Endothelial cell of umbilical vein (primary cell): ENCODE measurements around the gene LMF2. TPM values are rescaled to one million over a fixed set of nuclear protein-coding genes. Genes with fewer than 3 reads are reported as not detected.
A peak's percentile ranks its signal among the peaks of the same experiment; 100 is the strongest.

ENCODE experiments used
- BruUV-seq: library from RNA; stranded (reverse); fragments of 400-500 nt; replicated peaks from 2 replicates; lab custom pipeline; 2021; lab: Mats Ljungman, UMichigan
- CTCF ChIA-PET: fragments of 300-600, 350-600 bp; sonication (Branson Sonifier 250); formaldehyde crosslinking; loops from one replicate; lab custom pipeline; 2021; ENCODE audit warnings: antibody characterized with exemption, inconsistent platforms; lab: Charles Lee
- POLR2A ChIA-PET: fragments of 300-600, 350-600 bp; sonication (Branson Sonifier 250); formaldehyde crosslinking; loops from one replicate; lab custom pipeline; 2021; ENCODE audit warnings: antibody characterized with exemption, inconsistent platforms; lab: Charles Lee
- DNase-seq: peaks from one replicate; pipeline ENCODE4 v3.0.0-alpha.2; 2011; ENCODE audit warnings: low read depth, low spot score
- FAIRE-seq: peaks from 2 replicates; lab custom pipeline; 2011; peaks lifted over from hg19 to GRCh38; lab: Jason Lieb, UNC
- H2AFZ ChIP-seq: 2 replicates; pipeline ENCODE4 v1.6.0; 2012; ENCODE audit warnings: low read depth, low read length, control low read depth, inconsistent platforms
- H3K27ac ChIP-seq: 2 replicates; pipeline ENCODE4 v1.5.1; 2011; ENCODE audit warnings: low read depth, mild to moderate bottlenecking, control low read depth, low read length, moderate library complexity; ENCODE audit not compliant: insufficient read depth
- H3K27me3 ChIP-seq, 2 experiments: 2 replicates each; pipeline versions ENCODE4 v1.6.0 to v1.6.1; 2011; ENCODE audit warnings: low read length in 2 of 2, mixed read lengths in 1 of 2; ENCODE audit not compliant: control insufficient read depth in 2 of 2, insufficient read depth in 2 of 2
- H3K36me3 ChIP-seq, 2 experiments: 2 replicates in 1 of 2; 3 replicates in 1 of 2; pipeline ENCODE4 v1.5.1; 2011; ENCODE audit warnings: low read length in 2 of 2, mild to moderate bottlenecking in 1 of 2, moderate library complexity in 1 of 2; ENCODE audit not compliant: control insufficient read depth in 2 of 2, insufficient read depth in 2 of 2; ENCODE audit errors: extremely low read depth in 1 of 2
- H3K4me1 ChIP-seq: 3 replicates; pipeline ENCODE4 v1.5.1; 2011; ENCODE audit warnings: mild to moderate bottlenecking, low read length; ENCODE audit not compliant: control insufficient read depth, insufficient read depth; ENCODE audit errors: extremely low read depth
- H3K4me2 ChIP-seq: 2 replicates; pipeline ENCODE4 v1.6.1; 2011; ENCODE audit warnings: low read length, control low read depth, mixed read lengths; ENCODE audit not compliant: insufficient read depth
- H3K4me3 ChIP-seq, 3 experiments: fragments of 200-600 bp in 1 of 3; sonication (generic), shearing (Covaris generic) in 1 of 3; replicated peaks in 1 of 3; 2 replicates each; pipeline ENCODE4 v1.5.1; 2011 to 2016; ENCODE audit warnings: control low read depth in 3 of 3, low read length in 3 of 3, mild to moderate bottlenecking in 2 of 3, inconsistent platforms in 1 of 3, low read depth in 1 of 3, moderate library complexity in 1 of 3; ENCODE audit not compliant: insufficient read depth in 1 of 3
- H3K79me2 ChIP-seq: 2 replicates; pipeline ENCODE4 v1.6.0; 2012; ENCODE audit warnings: low read length, inconsistent platforms; ENCODE audit not compliant: control insufficient read depth, insufficient read depth
- H3K9ac ChIP-seq: replicated peaks from 2 replicates; pipeline ENCODE3; 2011; ENCODE audit warnings: low read length, control low read depth; ENCODE audit not compliant: insufficient read depth; ENCODE audit errors: extremely low read depth
- H3K9me1 ChIP-seq: replicated peaks from 3 replicates; pipeline ENCODE4 v1.6.0; 2011; ENCODE audit warnings: mild to moderate bottlenecking, low read length; ENCODE audit not compliant: control insufficient read depth, insufficient read depth; ENCODE audit errors: extremely low read depth
- H3K9me3 ChIP-seq: replicated peaks from 2 replicates; pipeline ENCODE4 v1.5.1; 2012; ENCODE audit warnings: low read length, inconsistent platforms; ENCODE audit not compliant: control insufficient read depth, insufficient read depth
- H4K20me1 ChIP-seq: replicated peaks from 2 replicates; pipeline ENCODE3; 2011; ENCODE audit warnings: mild to moderate bottlenecking, low read length; ENCODE audit not compliant: control insufficient read depth, insufficient read depth; ENCODE audit errors: extremely low read depth
- CTCF ChIP-seq, 2 donors: IDR thresholded peaks; 1 replicate in 1 of 2; 2 replicates in 1 of 2; pipeline ENCODE4 v1.5.1; 2011; ENCODE audit warnings: low read length in 2 of 2, mild to moderate bottlenecking in 2 of 2, moderate library complexity in 2 of 2, control low read depth in 1 of 2, inconsistent platforms in 1 of 2, low read depth in 1 of 2; ENCODE audit not compliant: insufficient read depth in 1 of 2; ENCODE audit errors: extremely low read depth in 1 of 2
- EZH2 ChIP-seq: IDR thresholded peaks from 2 replicates; pipeline ENCODE4 v1.6.1; 2012; ENCODE audit warnings: borderline replicate concordance, low read depth, mild to moderate bottlenecking, moderate library complexity, low read length, inconsistent platforms; ENCODE audit not compliant: severe bottlenecking
- FOS ChIP-seq: IDR thresholded peaks from 2 replicates; pipeline ENCODE4 v1.6.1; 2011; ENCODE audit warnings: mild to moderate bottlenecking, low read length, moderate library complexity, borderline replicate concordance; ENCODE audit not compliant: insufficient read depth
- GATA2 ChIP-seq: IDR thresholded peaks from 2 replicates; pipeline ENCODE4 v1.7.0; 2011; ENCODE audit warnings: low read depth, mild to moderate bottlenecking, moderate library complexity, mixed read lengths, low read length; ENCODE audit not compliant: insufficient read length, insufficient read depth
- JUN ChIP-seq: IDR thresholded peaks from 2 replicates; pipeline ENCODE4 v1.6.1; 2011; ENCODE audit warnings: borderline replicate concordance, low read depth; ENCODE audit not compliant: insufficient read length, insufficient read depth
- MAX ChIP-seq: IDR thresholded peaks from 2 replicates; pipeline ENCODE4 v1.6.1; 2011; ENCODE audit not compliant: insufficient read depth, insufficient read length
- MYC ChIP-seq: IDR thresholded peaks from one replicate; pipeline ENCODE4 v1.6.1; 2011; ENCODE audit warnings: mild to moderate bottlenecking, low read depth, low read length
- POLR2A ChIP-seq: IDR thresholded peaks from 2 replicates; pipeline ENCODE4 v1.6.1; 2012; ENCODE audit warnings: low read depth, mild to moderate bottlenecking, control low read depth, low read length
- POLR2AphosphoS5 ChIP-seq: IDR thresholded peaks from 2 replicates; pipeline ENCODE4 v1.6.1; 2012; ENCODE audit warnings: low read depth, mild to moderate bottlenecking, control low read depth, low read length, moderate library complexity; ENCODE audit not compliant: insufficient read depth
- dilution Hi-C: fragments of 300-500 bp; cut with MboI; formaldehyde crosslinking; loops from one replicate; pipeline ENCODE4 v1.15.0; 2019; ENCODE audit warnings: low sequenced_read_pairs; ENCODE audit not compliant: extremely low pct_ligation_motif_present
- intact Hi-C: fragments of 100-400 bp; cut with micrococcal nuclease; formaldehyde crosslinking; loops from one replicate; pipeline ENCODE4 v1.10.0; 2022
- polyA plus RNA-seq, 4 experiments: library from polyadenylated mRNA; depleted of rRNA in 3 of 4; stranded (reverse) in 3 of 4; unstranded in 1 of 4; fragments of >200 nt; gene quantifications; 2 replicates each; pipeline versions ENCODE4 v1.2.1 to v1.2.3, GENCODE V29; 2011 to 2012; ENCODE audit warnings: missing spikeins in 1 of 4
- total RNA-seq: library from RNA; stranded (reverse); gene quantifications from 2 replicates; pipeline ENCODE4 v1.2.3, GENCODE V29; 2021

The LMF2 gene
- total and polyA plus RNA-seq, 2 donors (not counting 3 experiments of a cell fraction or from before 2014, with no cell fraction given) = 89.7 to 112 TPM

DNA sequence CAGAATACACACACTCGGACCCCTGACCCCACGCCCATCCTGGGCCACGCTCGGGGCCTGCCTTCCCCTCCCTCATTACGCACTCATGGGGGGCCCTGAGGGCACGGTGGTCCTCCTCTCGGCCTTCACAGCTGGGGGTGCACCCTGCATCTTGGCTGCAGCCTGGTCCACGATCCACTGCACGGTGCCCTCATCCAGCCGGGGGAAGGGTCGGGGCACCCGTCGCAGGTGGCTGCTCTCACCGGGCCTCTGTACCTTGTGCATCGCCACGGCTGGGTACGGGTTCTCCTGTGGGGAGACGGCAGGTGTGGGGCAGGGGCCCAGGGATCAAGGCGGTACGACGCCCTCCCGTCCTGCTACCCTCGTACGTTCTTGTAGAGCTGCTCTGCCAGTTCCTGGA lies 43.1 kb downstream of the LMF2 start:
- Histone ChIP-seq H3K4me1 (no peaks in the 10 kb centered on the region), H3K9me1 (no peaks in the 10 kb centered on the region), H3K4me3 (no peak overlapping the region), H3K27ac (no peak overlapping the region), H3K4me2 (no peak overlapping the region), H3K36me3 (peaks cover 0 to 75% of the 10 kb centered on the region in 2 experiments), H3K27me3 (no peaks in the 10 kb centered on the region), H3K9ac (no peak overlapping the region), H2AFZ (no peak overlapping the region), H3K9me3 (no peaks in the 10 kb centered on the region), H3K79me2 (peaks cover 17% of the 10 kb centered on the region), H4K20me1 (no peaks in the 10 kb centered on the region)
- dilution Hi-C loops = no loop called here
- FAIRE-seq (no peak), DNase-seq (no peak)
- CTCF ChIA-PET = no interaction called here
- intact Hi-C loops = no loop called here
- POLR2A ChIA-PET = no interaction called here
- TF ChIP-seq POLR2AphosphoS5 = no peak
- no peak for TF ChIP-seq GATA2
- no peak for TF ChIP-seq POLR2A
- TF ChIP-seq FOS = no peak
- no peak for TF ChIP-seq MAX
- BruUV-seq = TSS peak; percentile 12

DNA sequence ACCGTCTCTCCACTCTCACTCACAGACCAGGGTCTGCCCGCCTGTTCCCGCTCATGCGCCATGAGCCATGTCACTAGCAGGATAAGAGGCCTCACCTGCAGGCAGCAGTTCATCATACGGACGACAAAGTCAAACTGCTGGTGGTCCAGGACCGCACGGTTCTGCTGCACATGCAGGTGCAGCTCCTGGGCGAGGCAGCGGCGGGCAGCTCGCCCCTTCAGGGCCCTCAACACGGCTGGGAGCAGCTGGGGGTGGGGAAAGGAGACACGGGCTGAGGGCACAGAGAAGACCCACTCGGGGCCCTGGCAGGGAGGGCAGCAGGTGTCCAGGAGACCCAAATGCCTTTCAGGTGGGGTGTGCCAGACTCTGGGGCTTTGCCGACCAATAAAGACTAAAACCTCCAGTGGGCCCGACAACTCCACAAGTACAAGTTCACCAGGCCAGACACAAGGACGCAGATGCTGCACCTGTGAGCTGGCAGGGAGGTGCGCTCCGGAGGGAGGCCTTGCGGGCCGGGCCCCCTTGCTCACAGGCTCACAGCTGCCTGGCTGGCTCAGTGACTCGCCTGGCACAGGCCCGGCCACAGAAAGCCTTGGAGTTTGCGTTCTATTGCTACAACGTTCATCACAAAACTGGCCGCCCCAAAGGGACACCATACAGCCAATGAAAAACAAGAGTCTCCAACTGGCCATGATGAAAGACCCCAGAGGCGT lies 44.2 kb downstream of the LMF2 start:
- FAIRE-seq = no peak
- Histone ChIP-seq H3K27me3 (no peaks in the 10 kb centered on the region), H4K20me1 (no peaks in the 10 kb centered on the region), H2AFZ (no peak overlapping the region), H3K4me1 (no peaks in the 10 kb centered on the region), H3K9me3 (no peaks in the 10 kb centered on the region), H3K9ac (no peak overlapping the region), H3K79me2 (peaks cover 6% of the 10 kb centered on the region), H3K4me2 (no peak overlapping the region), H3K27ac (no peak overlapping the region), H3K4me3 (no peak overlapping the region), H3K36me3 (peaks cover 0 to 82% of the 10 kb centered on the region in 2 experiments), H3K9me1 (no peaks in the 10 kb centered on the region)
- ChIA-PET POLR2A (no interaction called here), CTCF (no interaction called here)
- no peak for TF ChIP-seq MAX
- TF ChIP-seq JUN = no peak
- TF ChIP-seq EZH2 = no peak
- TF ChIP-seq POLR2A = no peak
- no peak for TF ChIP-seq FOS
- no peak for TF ChIP-seq POLR2AphosphoS5
- no peak for TF ChIP-seq GATA2
- no peak for TF ChIP-seq CTCF (IDR thresholded peaks at IDR 0.05; ENCODE audit: extremely low read depth in 1 of 2, insufficient read depth in 1 of 2, low read depth in 1 of 2, low read length in 2 of 2)
- no peak for TF ChIP-seq MYC
- intact Hi-C loops (no loop called here), dilution Hi-C loops (no loop called here)
- BruUV-seq = no TSS peak
- DNase-seq = no peak
